ENCODE data around the gene DDX24.

GRCh38 chr14:94111276-94112095, 30.5 kb upstream of the DDX24 start:
- TF ChIP-seq CTCF (IDR thresholded peaks at IDR 0.05) (no peak), POLR2AphosphoS5 (IDR thresholded peaks at IDR 0.05) (no peak), EP300 (IDR thresholded peaks at IDR 0.05) (no peak), POLR2A (IDR thresholded peaks at IDR 0.05) (no peak)

Measured in sigmoid colon (tissue), 4 donors.